ENCODE measurements around the gene VAPB. TPM values are rescaled to one million over a fixed set of nuclear protein-coding genes. Genes with fewer than 3 reads are reported as not detected.
"Not testable (repeated sequence)": the region's sequence is repeated elsewhere in the genome, so short reads cannot be mapped to it uniquely, and the experiment has no call there.

Gene VAPB
- total RNA-seq, 2 experiments from 2014 or later: 31.0 to 39.1 TPM

DNA sequence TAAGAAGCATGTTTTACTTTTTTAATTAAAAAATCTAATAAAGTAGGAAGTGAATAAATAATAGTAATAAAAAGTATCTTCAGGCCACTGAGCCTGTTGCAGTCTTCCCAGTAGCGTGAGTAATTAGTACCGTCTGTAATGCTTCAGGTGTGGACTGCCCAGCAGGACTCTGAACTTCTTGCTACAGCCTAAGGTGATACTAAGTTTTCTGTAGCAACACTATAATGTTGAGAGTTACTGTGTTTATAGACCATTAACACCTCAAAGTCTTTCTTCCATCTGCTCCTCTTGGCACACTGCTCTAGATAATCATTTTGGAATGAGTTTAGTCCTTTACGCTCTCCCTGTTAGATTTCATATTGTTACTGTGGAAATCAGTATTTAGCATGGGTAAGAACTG is 28.4 kb downstream of the VAPB start:
- Mint-ChIP-seq H3K4me3 (no peak overlapping the region), H3K9me3 (peaks cover 3% of the 10 kb centered on the region), H3K27ac (no peak overlapping the region), H3K4me1 (peaks cover 27% of the 10 kb centered on the region), H3K36me3 (ENCODE audit: low read depth) (peaks cover 47% of the 10 kb centered on the region), H3K27me3 (no peaks in the 10 kb centered on the region)
- POLR2A ChIA-PET: no interaction called here
- CTCF ChIA-PET: no interaction called here
- no peak for DNase-seq

DNA sequence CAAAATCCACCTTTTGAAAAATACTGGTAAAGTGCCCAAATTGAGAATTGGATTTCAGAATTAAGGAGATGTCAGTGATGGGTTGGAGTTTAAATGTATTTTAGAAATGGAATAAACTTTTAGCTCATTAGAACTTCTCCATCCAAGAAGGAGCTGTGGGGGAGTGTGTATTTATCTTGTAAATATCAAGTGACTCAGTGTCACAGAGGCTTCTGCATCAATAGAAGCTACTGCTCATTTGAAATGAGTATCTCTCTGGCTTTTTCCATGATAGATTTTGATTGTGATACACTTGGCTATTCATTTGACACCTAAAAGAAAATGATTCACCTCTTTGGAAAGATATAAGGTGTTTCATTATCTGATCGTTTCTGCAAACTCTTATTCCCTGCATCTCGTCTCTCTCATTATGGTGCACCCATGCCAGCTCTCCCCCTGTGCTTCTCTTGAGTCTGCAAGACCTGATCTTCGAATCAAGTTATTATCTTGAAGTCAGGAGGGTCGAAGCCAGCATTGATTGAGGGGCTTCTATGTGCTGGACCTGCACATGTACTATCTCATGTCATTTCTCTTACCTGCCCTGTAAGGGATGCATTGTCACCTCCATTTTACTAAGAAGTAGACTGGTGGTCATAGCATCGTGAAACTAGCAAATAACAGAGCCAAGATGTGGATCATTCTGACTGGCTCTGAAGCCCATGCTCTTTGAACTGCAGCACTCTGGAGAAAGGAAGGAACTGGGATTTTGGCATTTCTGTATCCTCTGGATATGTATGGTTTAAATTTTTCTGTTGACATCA is 30.1 kb downstream of the VAPB start:
- ChIA-PET POLR2A (no interaction called here), CTCF (interaction anchor here (0.6 to 1.5 kb wide), 4 partner anchors 21 to 361 kb away, joined by 3 to 4 read pairs (median 3); partner anchors contain the start of gene VAPB)
- Mint-ChIP-seq H3K27me3 (no peaks in the 10 kb centered on the region), H3K4me3 (no peak overlapping the region), H3K27ac (no peak overlapping the region), H3K4me1 (peaks cover 27% of the 10 kb centered on the region), H3K9me3 (peaks cover 3% of the 10 kb centered on the region), H3K36me3 (ENCODE audit: low read depth) (peaks cover 49% of the 10 kb centered on the region)
- DNase-seq: no peak

DNA sequence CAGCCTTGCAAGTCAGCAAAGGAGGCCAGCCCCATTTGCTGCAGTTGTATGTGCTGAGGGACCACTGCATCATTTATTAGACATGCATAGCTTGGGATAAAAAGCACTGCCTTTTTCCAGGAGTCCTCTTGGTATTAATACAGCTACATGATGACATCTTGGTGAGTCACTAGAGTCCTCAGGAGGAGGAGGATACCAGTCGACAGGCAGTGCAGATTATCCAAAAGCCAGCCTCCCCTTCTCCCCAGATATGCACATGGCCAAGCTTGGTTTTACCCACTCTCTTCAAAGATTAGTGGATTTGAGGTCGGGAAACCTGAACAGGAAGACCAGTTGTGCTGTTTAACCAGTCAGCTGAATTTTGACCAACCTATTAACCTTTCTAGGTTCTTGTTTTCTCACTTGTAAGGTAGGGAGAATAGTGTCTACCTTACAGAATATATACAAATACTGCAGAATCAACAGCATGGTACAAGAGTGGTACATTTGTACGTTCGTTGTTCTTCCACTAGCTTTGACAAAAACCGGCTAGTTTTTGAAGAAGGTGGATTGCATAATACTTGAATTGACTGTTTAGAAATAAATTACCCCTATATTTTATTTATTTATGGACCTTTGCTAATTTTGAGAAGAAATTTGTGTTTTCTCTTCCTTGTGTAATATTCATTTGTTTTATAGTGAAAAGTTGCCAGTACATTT is 31.9 kb downstream of the VAPB start:
- no peaks in the 10 kb centered on the region for H3K27me3 Mint-ChIP-seq
- peaks cover 19% of the 10 kb centered on the region for H3K4me1 Mint-ChIP-seq
- DNase-seq: no peak
- H3K27ac Mint-ChIP-seq: no peak overlapping the region
- POLR2A ChIA-PET: no interaction called here
- no peak overlapping the region for H3K4me3 Mint-ChIP-seq
- H3K9me3 Mint-ChIP-seq: peaks cover 2% of the 10 kb centered on the region
- CTCF ChIA-PET: interaction anchor here (1.4 kb wide), 1 partner anchor 20 kb away, joined by 4 read pairs; no protein-coding TSS in a partner anchor
- H3K36me3 Mint-ChIP-seq (ENCODE audit: low read depth): peaks cover 52% of the 10 kb centered on the region

DNA sequence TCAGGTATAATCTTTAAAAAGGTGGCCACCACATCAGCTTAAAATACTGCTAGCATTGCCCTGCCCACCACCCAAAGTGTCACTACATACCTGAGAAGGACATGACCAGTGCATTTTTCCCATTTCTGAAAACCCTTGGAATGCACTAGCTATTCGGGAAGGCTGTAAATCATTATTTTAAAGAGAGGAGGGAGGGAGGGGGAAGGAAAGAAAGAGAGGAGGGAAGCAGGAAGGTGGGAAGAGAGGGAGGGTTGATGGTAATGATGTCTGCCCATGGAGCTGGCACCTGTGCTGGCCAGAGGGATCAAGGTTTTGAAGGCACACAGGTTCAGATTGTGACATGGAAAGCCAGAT is 32.4 kb downstream of the VAPB start:
- ChIA-PET POLR2A (no interaction called here), CTCF (interaction anchor here (1.4 kb wide), 1 partner anchor 19 kb away, joined by 4 read pairs; no protein-coding TSS in a partner anchor)
- peaks cover 2% of the 10 kb centered on the region for H3K9me3 Mint-ChIP-seq

DNA sequence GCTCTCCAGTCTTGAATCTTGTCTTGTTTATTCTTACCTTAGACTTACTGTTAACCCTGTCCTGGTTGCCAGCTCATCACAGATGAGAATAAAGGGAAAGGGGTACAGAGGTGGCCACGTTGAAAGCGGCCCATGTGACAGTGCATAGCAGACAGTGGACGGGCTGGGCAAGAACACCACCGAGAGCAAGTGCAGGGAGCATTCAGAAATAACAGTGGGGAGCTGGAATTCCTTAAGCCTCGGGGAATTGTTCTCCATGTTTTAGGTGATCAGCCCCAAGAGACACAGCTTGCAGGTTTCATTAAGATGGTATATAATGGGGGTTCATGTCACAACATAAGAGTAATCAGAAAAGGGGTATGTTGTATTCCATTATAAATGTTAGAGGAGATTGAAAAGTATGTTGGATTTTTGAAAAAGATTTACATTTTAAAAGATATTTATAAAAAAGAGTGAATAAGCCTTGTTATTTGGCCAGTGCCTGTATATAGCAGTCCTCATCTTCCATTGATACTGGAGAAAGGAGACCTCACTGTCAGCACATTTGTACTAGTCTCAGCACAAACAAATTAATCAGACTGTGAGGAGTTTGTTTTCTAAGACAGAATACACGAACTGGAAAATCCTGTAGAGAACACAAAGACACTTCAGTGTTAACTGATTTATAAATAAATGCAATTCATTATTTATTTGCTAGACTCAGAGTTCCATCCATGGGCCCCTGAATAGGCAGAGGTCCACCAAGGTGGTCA is 35.4 kb downstream of the VAPB start:
- Mint-ChIP-seq H3K4me3 (no peak overlapping the region), H3K36me3 (ENCODE audit: low read depth) (peaks cover 39% of the 10 kb centered on the region), H3K4me1 (no peaks in the 10 kb centered on the region), H3K27me3 (no peaks in the 10 kb centered on the region), H3K9me3 (peaks cover 2% of the 10 kb centered on the region), H3K27ac (no peak overlapping the region)
- DNase-seq: no peak
- POLR2A ChIA-PET: no interaction called here
- CTCF ChIA-PET: interaction anchor here (0.6 to 1.6 kb wide), 5 partner anchors 10 to 1930 kb away, joined by 3 to 5 read pairs (median 3); no protein-coding TSS in a partner anchor

More for the DNA sequence above, 32.4 kb downstream of the VAPB start:
- Mint-ChIP-seq H3K27me3 (no peaks in the 10 kb centered on the region), H3K4me1 (peaks cover 14% of the 10 kb centered on the region), H3K4me3 (no peak overlapping the region), H3K27ac (no peak overlapping the region), H3K36me3 (ENCODE audit: low read depth) (peaks cover 47% of the 10 kb centered on the region)
- DNase-seq: no peak

DNA sequence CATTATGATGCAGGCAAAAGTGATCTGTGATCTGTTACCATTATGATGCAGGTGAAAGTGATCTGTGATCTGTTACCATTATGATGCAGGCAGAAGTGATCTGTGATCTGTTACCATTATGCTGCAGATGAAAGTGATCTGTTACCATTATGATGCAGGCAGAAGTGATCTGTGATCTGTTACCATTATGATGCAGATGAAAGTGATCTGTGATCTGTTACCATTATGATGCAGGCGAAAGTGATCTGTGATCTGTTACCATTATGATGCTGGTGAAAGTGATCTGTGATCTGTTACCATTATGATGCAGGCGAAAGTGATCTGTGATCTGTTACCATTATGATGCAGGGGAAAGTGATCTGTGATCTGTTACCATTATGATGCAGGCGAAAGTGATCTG is 38.5 kb downstream of the VAPB start:
- H3K9me3 Mint-ChIP-seq, H3K4me3 Mint-ChIP-seq, H3K27me3 Mint-ChIP-seq, CTCF ChIA-PET, DNase-seq, H3K4me1 Mint-ChIP-seq, H3K27ac Mint-ChIP-seq, POLR2A ChIA-PET: not testable (repeated sequence)
- peaks cover 31% of the 10 kb centered on the region for H3K36me3 Mint-ChIP-seq (ENCODE audit: low read depth)

DNA sequence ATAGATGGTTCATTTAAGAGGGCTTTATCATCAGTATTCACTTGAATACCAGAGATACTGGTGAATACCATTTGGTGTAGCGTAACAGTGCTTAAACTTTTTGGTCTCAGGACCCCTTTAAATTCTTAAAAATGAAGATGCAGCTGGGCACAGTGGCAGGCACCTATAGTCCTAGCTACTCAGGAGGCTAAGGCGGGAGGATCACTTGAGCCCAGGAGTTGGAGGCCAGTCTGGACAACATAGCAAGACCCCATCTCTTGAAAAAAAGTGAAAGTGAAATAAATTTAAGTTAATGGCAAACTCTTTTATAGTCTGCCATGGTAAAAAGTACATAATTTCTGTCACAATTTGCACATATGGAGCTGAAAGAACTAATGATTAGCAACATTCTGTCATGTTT is 39.3 kb downstream of the VAPB start:
- POLR2A ChIA-PET: no interaction called here
- H3K4me3 Mint-ChIP-seq: no peak overlapping the region
- peaks cover 17% of the 10 kb centered on the region for H3K4me1 Mint-ChIP-seq
- peaks cover 2% of the 10 kb centered on the region for H3K9me3 Mint-ChIP-seq
- H3K27ac Mint-ChIP-seq: no peak overlapping the region
- DNase-seq: no peak
- CTCF ChIA-PET: no interaction called here
- H3K36me3 Mint-ChIP-seq (ENCODE audit: low read depth): peaks cover 31% of the 10 kb centered on the region
- no peaks in the 10 kb centered on the region for H3K27me3 Mint-ChIP-seq

DNA sequence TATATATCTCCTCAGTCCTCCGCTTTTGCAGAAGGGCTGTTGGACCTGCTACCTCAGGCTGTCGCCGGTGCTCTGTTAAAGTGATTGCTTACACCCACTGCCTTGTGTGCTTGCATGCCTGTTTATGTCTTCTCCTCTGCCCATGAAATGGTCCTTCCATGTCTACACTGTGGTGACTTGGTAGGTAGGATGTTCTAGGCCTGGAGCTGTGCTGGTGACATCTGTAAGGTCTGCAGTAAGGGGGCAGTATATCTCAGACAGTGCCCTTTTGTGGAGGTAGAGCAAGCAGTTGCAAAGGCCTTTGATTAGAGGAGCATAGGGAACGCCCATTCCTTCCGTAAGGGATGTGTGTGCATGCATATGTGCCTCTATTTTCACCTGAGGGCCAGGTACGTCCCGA is 40.3 kb downstream of the VAPB start:
- ChIA-PET CTCF (interaction anchor here (0.6 to 1.0 kb wide), 2 partner anchors 11 to 34 kb away, joined by 3 to 4 read pairs; no protein-coding TSS in a partner anchor), POLR2A (no interaction called here)
- H3K27ac Mint-ChIP-seq: no peak overlapping the region
- DNase-seq: no peak
- peaks cover 28% of the 10 kb centered on the region for H3K36me3 Mint-ChIP-seq (ENCODE audit: low read depth)
- H3K9me3 Mint-ChIP-seq: peaks cover 2% of the 10 kb centered on the region
- no peaks in the 10 kb centered on the region for H3K27me3 Mint-ChIP-seq
- no peak overlapping the region for H3K4me3 Mint-ChIP-seq
- H3K4me1 Mint-ChIP-seq: peaks cover 21% of the 10 kb centered on the region

DNA sequence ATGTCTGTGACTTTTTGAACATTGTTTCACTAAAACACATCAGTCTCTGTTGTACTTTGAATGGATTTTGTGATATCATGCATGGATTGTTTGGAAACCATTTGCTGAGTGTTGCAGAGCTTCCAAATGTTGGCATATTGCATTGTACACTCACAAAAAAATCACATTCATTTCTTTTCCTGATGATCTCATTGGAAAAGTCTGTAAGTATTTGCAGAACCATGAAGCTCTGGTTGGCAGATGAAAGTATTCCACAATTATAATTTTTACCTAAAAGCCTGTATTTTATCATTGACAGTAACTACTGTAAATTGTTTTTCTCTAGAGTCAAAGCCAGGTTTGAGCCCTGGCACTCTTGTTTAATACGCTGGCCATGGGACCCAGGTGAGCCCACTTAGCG is 42.1 kb downstream of the VAPB start:
- ChIA-PET POLR2A (no interaction called here), CTCF (interaction anchor here (0.6 to 0.8 kb wide), 2 partner anchors 15 to 41 kb away, joined by 3 read pairs; no protein-coding TSS in a partner anchor)
- Mint-ChIP-seq H3K27ac (no peak overlapping the region), H3K4me1 (peaks cover 25% of the 10 kb centered on the region), H3K36me3 (ENCODE audit: low read depth) (peaks cover 30% of the 10 kb centered on the region), H3K4me3 (no peak overlapping the region), H3K9me3 (no peaks in the 10 kb centered on the region), H3K27me3 (no peaks in the 10 kb centered on the region)
- no peak for DNase-seq

DNA sequence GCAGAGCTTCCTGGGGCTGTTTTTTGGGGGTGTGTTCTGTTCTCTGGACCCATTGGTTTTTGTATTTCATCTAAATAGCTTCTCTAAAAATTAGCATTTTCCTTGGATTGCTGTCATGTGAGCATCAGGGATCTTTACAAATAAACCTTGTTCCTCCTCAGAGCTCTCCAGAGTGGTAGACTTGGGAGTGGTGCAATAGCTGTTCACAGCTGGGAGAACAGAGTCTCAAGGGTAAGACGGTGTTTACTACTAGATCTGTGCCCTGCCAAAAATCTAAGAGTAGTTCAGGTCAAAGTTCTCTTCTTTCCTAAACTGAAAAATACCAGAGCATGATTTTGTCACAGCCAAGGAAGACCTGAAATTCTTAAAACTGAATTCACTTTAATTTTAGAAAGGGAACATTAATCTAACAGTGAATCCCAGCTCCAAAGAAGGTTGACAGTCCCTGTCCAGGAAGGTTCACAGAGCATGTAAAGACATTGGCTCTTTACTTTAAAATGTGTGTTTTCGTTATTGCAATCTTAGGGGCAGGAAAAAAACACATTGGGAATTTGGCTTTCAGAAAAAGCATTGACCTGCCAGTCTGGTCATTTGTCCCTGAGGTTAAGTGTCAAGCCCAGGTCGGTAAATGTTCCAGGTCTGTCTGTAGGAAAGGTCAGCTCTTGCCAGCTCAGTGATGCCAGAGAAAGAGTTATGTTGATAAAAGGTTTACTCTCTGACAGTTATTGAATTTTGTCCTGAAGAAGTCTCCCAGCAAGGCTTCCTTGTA is 43.3 kb downstream of the VAPB start:
- H3K36me3 Mint-ChIP-seq (ENCODE audit: low read depth): peaks cover 30% of the 10 kb centered on the region
- POLR2A ChIA-PET: interaction anchor here (0.6 kb wide), 1 partner anchor 10 kb away, joined by 3 read pairs; no protein-coding TSS in a partner anchor
- peak overlapping the region; percentile 33 for H3K27ac Mint-ChIP-seq
- no peak for DNase-seq
- H3K4me1 Mint-ChIP-seq: peaks cover 26% of the 10 kb centered on the region
- CTCF ChIA-PET: interaction anchor here (0.6 to 1.3 kb wide), 3 partner anchors 28 to 814 kb away, joined by 3 to 4 read pairs (median 3); no protein-coding TSS in a partner anchor
- H3K9me3 Mint-ChIP-seq: no peaks in the 10 kb centered on the region
- H3K27me3 Mint-ChIP-seq: no peaks in the 10 kb centered on the region
- no peak overlapping the region for H3K4me3 Mint-ChIP-seq

DNA sequence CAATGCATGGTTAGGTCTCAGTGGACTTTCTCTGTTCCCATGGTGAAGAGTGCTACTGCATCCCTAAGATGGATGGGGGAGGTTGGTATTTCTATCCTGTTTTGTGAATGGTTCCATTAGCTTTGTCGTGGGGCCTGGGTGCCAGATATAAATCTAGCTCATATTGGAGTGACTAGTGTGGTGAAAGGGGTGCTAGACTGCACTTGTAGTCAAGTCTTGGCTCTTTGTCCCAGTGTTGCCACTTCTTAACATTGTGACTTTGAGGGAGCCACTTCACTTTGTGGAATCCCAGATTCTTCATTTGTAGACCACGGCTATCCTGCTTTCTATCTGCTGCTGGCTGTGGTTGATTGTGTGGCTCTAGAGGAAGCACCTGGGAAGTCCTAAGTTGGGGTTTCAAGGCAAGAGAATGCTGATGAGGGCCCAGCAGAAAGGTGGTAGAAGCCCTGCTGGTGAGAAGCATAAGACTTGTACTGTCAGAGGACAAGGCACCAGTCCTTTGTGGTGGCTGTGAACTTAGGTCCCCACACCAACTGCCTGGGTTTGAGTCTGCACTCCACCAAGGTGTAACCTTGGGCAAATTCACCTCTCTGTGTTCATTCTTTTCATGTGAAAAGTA is 44.1 kb downstream of the VAPB start:
- H3K4me3 Mint-ChIP-seq: no peak overlapping the region
- no peaks in the 10 kb centered on the region for H3K9me3 Mint-ChIP-seq
- H3K27ac Mint-ChIP-seq: peak overlapping the region; percentile 33
- DNase-seq: no peak
- H3K4me1 Mint-ChIP-seq: peaks cover 32% of the 10 kb centered on the region
- ChIA-PET POLR2A (no interaction called here), CTCF (interaction anchor here (1.2 to 1.5 kb wide), 3 partner anchors 9 to 196 kb away, joined by 3 to 4 read pairs (median 4); no protein-coding TSS in a partner anchor)
- H3K36me3 Mint-ChIP-seq (ENCODE audit: low read depth): peaks cover 30% of the 10 kb centered on the region
- H3K27me3 Mint-ChIP-seq: no peaks in the 10 kb centered on the region

DNA sequence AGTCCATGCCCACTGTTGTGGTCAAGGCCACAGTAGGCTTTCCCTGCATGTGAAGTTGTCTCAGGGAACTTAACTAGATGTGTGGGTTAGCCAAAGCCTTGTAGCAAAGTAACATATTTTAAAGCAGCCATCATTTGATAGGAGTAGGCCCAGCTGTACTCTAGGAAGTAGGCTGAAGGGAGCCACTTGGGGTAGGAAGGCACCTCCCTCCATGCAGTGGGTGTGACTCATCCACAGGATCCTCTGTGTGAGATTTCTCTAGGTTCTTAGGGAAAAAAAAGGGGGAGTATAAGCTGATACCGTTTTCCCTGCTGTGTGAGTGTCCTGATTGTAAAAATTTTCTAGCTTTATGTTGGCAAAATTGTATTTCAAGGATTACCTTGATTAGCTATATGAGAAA is 44.7 kb downstream of the VAPB start:
- ChIA-PET POLR2A (no interaction called here), CTCF (interaction anchor here (0.9 to 1.5 kb wide), 2 partner anchors 10 to 24 kb away, joined by 3 to 4 read pairs; no protein-coding TSS in a partner anchor)
- H3K4me1 Mint-ChIP-seq: peaks cover 36% of the 10 kb centered on the region
- peak overlapping the region; percentile 1 for H3K27ac Mint-ChIP-seq
- no peaks in the 10 kb centered on the region for H3K27me3 Mint-ChIP-seq
- DNase-seq: no peak
- no peak overlapping the region for H3K4me3 Mint-ChIP-seq
- H3K9me3 Mint-ChIP-seq: no peaks in the 10 kb centered on the region
- peaks cover 32% of the 10 kb centered on the region for H3K36me3 Mint-ChIP-seq (ENCODE audit: low read depth)

Measured in activated CD4-positive, alpha-beta T cell treated with anti-CD3 and anti-CD28 coated beads, Interleukin-2, amount 10 ng/mL, durations not matched to agents 7 days and 5 days (primary cell).